NCI-H748 (cell line): ENCODE measurements around the gene AFDN.

Experiments used
- DNase-seq: peaks from one replicate; lab custom pipeline; 2025; ENCODE audit not compliant: unreplicated experiment; lab: John Stamatoyannopoulos, UW

Gene AFDN

GRCh38 chr6:167811442-167812087 is 15.1 kb upstream of the AFDN start:
- DNase-seq, result peak; percentile 89

- DNase-seq, result no peak
Observed at GRCh38 chr6:167812088-167812487, 14.6 kb upstream of the AFDN start.

- DNase-seq, result no peak
Observed at GRCh38 chr6:167815296-167815980, 11.3 kb upstream of the AFDN start.

- DNase-seq, result no peak
Observed at GRCh38 chr6:167817016-167817415, 9.7 kb upstream of the AFDN start.

GRCh38 chr6:167817729-167818128 is 9.0 kb upstream of the AFDN start:
- no peak for DNase-seq

GRCh38 chr6:167819576-167819975 is 7.1 kb upstream of the AFDN start:
- no peak for DNase-seq

- DNase-seq, result no peak
Observed at GRCh38 chr6:167820681-167821080, 6.0 kb upstream of the AFDN start.

GRCh38 chr6:167824591-167825331 is 1.9 kb upstream of the AFDN start:
- peak; percentile 54 for DNase-seq

- DNase-seq, result peak; percentile 81
Observed at GRCh38 chr6:167825332-167826229, 1.1 kb upstream of the AFDN start.

- peak; percentile 79 for DNase-seq
Observed at GRCh38 chr6:167826230-167826895, 348 bp upstream of the AFDN start.

- peak; percentile 82 for DNase-seq
Observed at GRCh38 chr6:167827583-167828324, 1.0 kb downstream of the AFDN start.

GRCh38 chr6:167828325-167828956 is 1.7 kb downstream of the AFDN start:
- peak; percentile 41 for DNase-seq

- no peak for DNase-seq
Observed at GRCh38 chr6:167829513-167829912, 2.8 kb downstream of the AFDN start.

GRCh38 chr6:167831281-167831828 is 4.6 kb downstream of the AFDN start:
- no peak for DNase-seq

GRCh38 chr6:167832497-167833395 is 6.0 kb downstream of the AFDN start:
- DNase-seq, result peak; percentile 23

- DNase-seq, result no peak
Observed at GRCh38 chr6:167833396-167833763, 6.7 kb downstream of the AFDN start.

- DNase-seq, result no peak
Observed at GRCh38 chr6:167835260-167835659, 8.5 kb downstream of the AFDN start.

GRCh38 chr6:167836721-167837120 is 10.0 kb downstream of the AFDN start:
- no peak for DNase-seq
